CD4-positive, alpha-beta T cell treated with Interleukin-21 for 1 hour (primary cell): ENCODE results near the gene RAB3B.

ENCODE experiments used
- DNase-seq: peaks from one replicate; pipeline ENCODE4 v3.0.0-alpha.2; 2020

The RAB3B gene

GRCh38 chr1:51955797-51956527 lies 34.5 kb downstream of the RAB3B start:
- no peak for DNase-seq

- no peak for DNase-seq
These were observed 35.7 kb downstream of the RAB3B start for GRCh38 chr1:51954783-51955182.

- no peak for DNase-seq
These were observed 37.4 kb downstream of the RAB3B start for GRCh38 chr1:51953079-51953478.

- DNase-seq: no peak
These were observed 37.9 kb downstream of the RAB3B start for GRCh38 chr1:51952638-51953037.

- DNase-seq: no peak
These were observed 39.8 kb downstream of the RAB3B start for GRCh38 chr1:51950701-51951100.

GRCh38 chr1:51949014-51949702 lies 41.3 kb downstream of the RAB3B start:
- DNase-seq: no peak

GRCh38 chr1:51948491-51948915 lies 42.0 kb downstream of the RAB3B start:
- DNase-seq: no peak

GRCh38 chr1:51946300-51946699 lies 44.2 kb downstream of the RAB3B start:
- no peak for DNase-seq

- no peak for DNase-seq
These were observed 44.9 kb downstream of the RAB3B start for GRCh38 chr1:51945591-51945990.

GRCh38 chr1:51942281-51942680 lies 48.2 kb downstream of the RAB3B start:
- DNase-seq: no peak

GRCh38 chr1:51941528-51941927 lies 49.0 kb downstream of the RAB3B start:
- no peak for DNase-seq

GRCh38 chr1:51937112-51937511 lies 53.4 kb downstream of the RAB3B start:
- DNase-seq: no peak

- DNase-seq: no peak
These were observed 54.0 kb downstream of the RAB3B start for GRCh38 chr1:51936531-51936930.

GRCh38 chr1:51933344-51933743 lies 57.2 kb downstream of the RAB3B start:
- DNase-seq: no peak

- DNase-seq: no peak
These were observed 60.2 kb downstream of the RAB3B start for GRCh38 chr1:51930329-51930728.

GRCh38 chr1:51928896-51929295 lies 61.6 kb downstream of the RAB3B start:
- DNase-seq: no peak

GRCh38 chr1:51927029-51927428 lies 63.5 kb downstream of the RAB3B start:
- DNase-seq: no peak

- peak; percentile 2 for DNase-seq
These were observed 64.2 kb downstream of the RAB3B start for GRCh38 chr1:51926171-51926812.

- no peak for DNase-seq
These were observed 66.0 kb downstream of the RAB3B start for GRCh38 chr1:51924455-51924854.

GRCh38 chr1:51922040-51922439 lies 68.5 kb downstream of the RAB3B start:
- DNase-seq: no peak

GRCh38 chr1:51920130-51920529 lies 70.4 kb downstream of the RAB3B start:
- DNase-seq: no peak

- DNase-seq: no peak
These were observed 70.8 kb downstream of the RAB3B start for GRCh38 chr1:51919684-51920083.

GRCh38 chr1:51916587-51917405 lies 73.7 kb downstream of the RAB3B start:
- no peak for DNase-seq
